Measurements from ENCODE around the gene UBTD1.

UBTD1 gene

DNA sequence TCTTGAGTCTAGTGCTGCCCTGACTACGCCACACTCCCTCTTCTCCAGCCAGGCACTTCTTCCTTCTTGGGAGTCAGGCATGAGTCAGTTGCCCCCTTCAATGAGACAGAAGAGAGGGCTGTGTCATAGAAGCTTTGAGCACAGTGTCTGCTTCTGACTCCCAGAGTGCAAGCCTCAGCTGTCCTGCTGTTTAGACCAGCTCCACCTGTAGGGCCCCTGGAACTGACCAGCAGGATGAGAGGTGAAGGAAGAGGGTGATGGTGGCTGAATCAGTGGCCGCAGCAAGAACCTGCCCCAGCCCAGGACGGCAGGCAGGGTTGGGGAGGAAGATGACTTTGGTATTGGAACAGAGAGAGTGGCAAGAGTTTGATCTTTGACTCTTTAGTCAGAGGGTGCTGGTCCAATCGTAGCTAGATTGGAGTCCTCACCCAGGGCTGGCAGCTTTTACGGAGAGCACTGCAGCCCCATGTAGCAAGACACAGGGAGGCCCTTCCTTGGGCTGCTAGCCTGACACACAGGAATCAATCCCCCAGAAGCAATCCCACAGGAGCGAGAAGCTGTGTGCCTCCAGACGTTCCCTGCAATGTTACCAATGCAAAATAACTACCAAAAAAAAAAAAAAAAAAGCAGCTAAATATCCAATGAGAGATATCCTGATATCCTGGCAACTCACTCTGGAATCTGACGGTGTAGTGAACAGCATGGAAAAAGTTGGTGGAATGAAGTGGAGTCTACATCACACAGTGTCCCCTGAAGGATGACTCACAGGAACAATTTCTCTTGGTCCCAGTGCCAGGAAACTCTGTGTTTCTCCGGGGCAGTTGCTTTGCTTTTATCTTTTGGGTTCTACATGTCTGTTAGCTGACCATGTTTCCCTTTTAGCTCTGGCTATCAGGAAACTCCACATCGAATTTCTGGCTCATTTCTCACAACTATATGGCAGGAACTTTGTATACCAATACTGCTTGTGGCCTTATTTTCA lies 97.7 kb downstream of the UBTD1 start:
- Mint-ChIP-seq H3K27me3 (ENCODE audit: low read depth, poor library complexity) (peaks cover 4% of the 10 kb centered on the region), H3K4me1 (peaks cover 10% of the 10 kb centered on the region), H3K4me3 (no peak overlapping the region), H3K9me3 (no peaks in the 10 kb centered on the region), H3K36me3 (ENCODE audit: low read depth) (no peaks in the 10 kb centered on the region), H3K27ac (no peak overlapping the region)
- TF ChIP-seq, protein P1, sequence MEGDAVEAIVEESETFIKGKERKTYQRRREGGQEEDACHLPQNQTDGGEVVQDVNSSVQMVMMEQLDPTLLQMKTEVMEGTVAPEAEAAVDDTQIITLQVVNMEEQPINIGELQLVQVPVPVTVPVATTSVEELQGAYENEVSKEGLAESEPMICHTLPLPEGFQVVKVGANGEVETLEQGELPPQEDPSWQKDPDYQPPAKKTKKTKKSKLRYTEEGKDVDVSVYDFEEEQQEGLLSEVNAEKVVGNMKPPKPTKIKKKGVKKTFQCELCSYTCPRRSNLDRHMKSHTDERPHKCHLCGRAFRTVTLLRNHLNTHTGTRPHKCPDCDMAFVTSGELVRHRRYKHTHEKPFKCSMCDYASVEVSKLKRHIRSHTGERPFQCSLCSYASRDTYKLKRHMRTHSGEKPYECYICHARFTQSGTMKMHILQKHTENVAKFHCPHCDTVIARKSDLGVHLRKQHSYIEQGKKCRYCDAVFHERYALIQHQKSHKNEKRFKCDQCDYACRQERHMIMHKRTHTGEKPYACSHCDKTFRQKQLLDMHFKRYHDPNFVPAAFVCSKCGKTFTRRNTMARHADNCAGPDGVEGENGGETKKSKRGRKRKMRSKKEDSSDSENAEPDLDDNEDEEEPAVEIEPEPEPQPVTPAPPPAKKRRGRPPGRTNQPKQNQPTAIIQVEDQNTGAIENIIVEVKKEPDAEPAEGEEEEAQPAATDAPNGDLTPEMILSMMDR (IDR thresholded peaks at IDR 0.05) = no peak
- no peak for DNase-seq

DNA sequence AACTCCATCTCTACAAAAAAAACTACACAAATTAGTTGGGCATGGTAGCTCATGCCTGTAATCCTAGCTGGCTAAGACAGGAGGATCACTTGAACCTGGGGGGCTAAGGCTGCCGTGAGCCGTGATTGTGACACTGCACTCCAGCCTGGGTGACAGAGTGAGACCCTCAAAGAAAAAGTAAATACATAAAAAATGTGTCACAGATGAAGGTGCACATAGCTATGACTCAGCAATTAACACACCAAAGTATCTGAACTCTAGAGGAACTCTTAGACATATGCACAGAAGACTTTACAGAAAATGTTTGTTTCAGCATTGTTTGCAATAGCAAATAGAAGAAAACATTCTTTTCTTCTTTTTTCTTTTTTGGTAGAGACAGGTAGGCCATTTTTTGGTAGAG lies 99.1 kb downstream of the UBTD1 start:
- DNase-seq = no peak
- Mint-ChIP-seq H3K9me3 (no peaks in the 10 kb centered on the region), H3K4me1 (peaks cover 22% of the 10 kb centered on the region), H3K27me3 (ENCODE audit: low read depth, poor library complexity) (peaks cover 4% of the 10 kb centered on the region), H3K4me3 (no peak overlapping the region), H3K27ac (no peak overlapping the region), H3K36me3 (ENCODE audit: low read depth) (no peaks in the 10 kb centered on the region)
- TF ChIP-seq, protein P1 (IDR thresholded peaks at IDR 0.05) = no peak

DNA sequence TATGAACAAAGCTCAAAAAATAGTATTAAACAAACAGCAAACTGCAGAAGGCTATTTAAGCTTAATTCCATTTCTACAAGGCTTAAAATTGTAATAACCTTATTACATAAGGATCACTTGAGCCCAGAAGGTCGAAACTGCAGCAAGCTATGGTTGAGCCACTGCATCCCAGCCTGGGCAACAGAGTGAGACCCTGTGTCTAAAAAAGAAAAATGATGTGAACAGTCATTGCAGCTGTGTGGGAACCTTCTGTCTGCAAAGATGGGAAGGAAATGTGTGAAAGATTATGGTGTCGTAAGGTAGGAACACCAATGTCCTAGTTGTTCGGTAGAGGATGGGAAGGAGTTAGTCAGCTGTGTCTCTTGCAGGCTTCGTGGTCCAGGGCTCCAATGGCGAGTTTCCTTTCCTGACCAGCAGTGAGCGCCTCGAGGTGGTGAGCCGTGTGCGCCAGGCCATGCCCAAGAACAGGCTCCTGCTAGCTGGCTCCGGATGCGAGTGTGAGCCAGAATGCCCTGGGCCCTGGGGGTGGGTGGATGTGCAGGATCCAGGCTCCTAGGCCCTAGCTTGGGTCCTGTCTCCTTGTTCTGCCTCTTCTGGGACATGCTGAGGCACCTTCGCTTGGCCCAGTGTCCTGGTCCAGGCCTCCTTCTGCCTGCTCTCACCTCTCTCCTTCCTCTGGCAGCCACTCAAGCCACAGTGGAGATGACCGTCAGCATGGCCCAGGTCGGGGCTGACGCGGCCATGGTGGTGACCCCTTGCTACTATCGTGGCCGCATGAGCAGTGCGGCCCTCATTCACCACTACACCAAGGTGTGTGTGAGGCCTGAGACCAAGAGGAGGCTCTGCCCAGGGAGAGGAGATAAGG lies 99.9 kb downstream of the UBTD1 start:
- Mint-ChIP-seq H3K27me3 (ENCODE audit: low read depth, poor library complexity) (peaks cover 4% of the 10 kb centered on the region), H3K9me3 (no peaks in the 10 kb centered on the region), H3K36me3 (ENCODE audit: low read depth) (no peaks in the 10 kb centered on the region), H3K4me1 (peaks cover 22% of the 10 kb centered on the region), H3K27ac (no peak overlapping the region), H3K4me3 (no peak overlapping the region)
- no peak for DNase-seq
- TF ChIP-seq, protein P1 (IDR thresholded peaks at IDR 0.05) = no peak

DNA sequence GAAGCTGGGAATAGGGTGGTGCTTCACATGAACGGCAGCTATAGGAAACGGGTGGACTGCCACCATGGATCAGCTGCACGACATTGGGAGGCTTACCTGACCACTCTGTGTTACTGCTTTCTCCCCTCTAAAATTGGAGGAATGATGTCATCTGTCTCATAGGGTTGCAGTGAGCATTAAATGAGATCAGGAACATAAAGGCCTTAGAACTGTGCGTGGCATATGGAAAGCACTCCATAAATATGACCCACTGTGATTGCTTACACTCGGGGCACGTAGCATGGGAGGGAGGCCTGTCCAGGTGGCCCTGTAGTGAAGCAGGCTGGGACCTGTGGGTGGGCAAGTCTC lies 100.5 kb downstream of the UBTD1 start:
- Mint-ChIP-seq H3K27ac (no peak overlapping the region), H3K27me3 (ENCODE audit: low read depth, poor library complexity) (peaks cover 4% of the 10 kb centered on the region), H3K36me3 (ENCODE audit: low read depth) (no peaks in the 10 kb centered on the region), H3K4me1 (peaks cover 22% of the 10 kb centered on the region), H3K4me3 (no peak overlapping the region), H3K9me3 (no peaks in the 10 kb centered on the region)
- TF ChIP-seq, protein P1 (IDR thresholded peaks at IDR 0.05) = no peak
- no peak for DNase-seq

DNA sequence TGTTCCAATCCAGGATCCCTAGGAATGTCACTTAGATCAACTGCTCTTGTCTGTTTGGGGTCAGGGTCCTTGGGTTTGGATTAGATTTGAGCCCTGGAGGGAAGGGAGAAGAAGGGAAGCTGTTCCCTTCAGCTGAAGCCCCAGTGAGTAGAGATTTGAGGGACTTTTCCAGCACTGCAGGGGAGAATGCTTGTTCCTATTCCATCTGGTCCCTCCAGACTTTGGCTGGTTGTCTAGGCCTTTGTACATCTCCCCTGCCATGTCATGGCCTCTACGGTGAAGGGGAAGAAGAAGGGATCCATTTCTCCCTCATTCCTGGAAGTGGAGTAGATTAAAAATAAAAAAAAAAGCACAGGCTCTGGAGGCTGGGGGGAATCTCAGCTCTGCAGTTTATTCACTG lies 101.9 kb downstream of the UBTD1 start:
- H3K27me3 Mint-ChIP-seq (ENCODE audit: low read depth, poor library complexity) = peaks cover 4% of the 10 kb centered on the region
- DNase-seq = no peak
- no peaks in the 10 kb centered on the region for H3K9me3 Mint-ChIP-seq
- TF ChIP-seq, protein P1 (IDR thresholded peaks at IDR 0.05) = no peak
- H3K36me3 Mint-ChIP-seq (ENCODE audit: low read depth) = no peaks in the 10 kb centered on the region
- H3K4me3 Mint-ChIP-seq = no peak overlapping the region
- H3K27ac Mint-ChIP-seq = no peak overlapping the region
- peaks cover 22% of the 10 kb centered on the region for H3K4me1 Mint-ChIP-seq

Measured in nephron progenitor cell (in vitro differentiated cells).